ENCODE measurements around the gene PKP2. TPM values are rescaled to one million over a fixed set of nuclear protein-coding genes. Genes with fewer than 3 reads are reported as not detected.

PKP2 gene
- total and polyA plus RNA-seq, 2 of the 4 experiments (the other 2 are of a cell fraction) = 0.10 to 0.18 TPM

- POLR2A ChIA-PET (ENCODE audit: unreplicated experiment) = no interaction called here
Measured at GRCh38 chr12:32783029-32783428, 113.5 kb downstream of the PKP2 start.

More at GRCh38 chr12:32783029-32783428, 113.5 kb downstream of the PKP2 start:
- no peak for DNase-seq
- no peak overlapping the region for H2BK20ac ChIP-seq (ENCODE audit: low read depth, low read length)
- no peaks in the 10 kb centered on the region for H4K20me1 ChIP-seq (ENCODE audit: insufficient read depth, low read length)
- H4K91ac ChIP-seq (ENCODE audit: insufficient read depth, low read depth, low read length) = no peak overlapping the region
- no peak overlapping the region for H3K56ac ChIP-seq (ENCODE audit: extremely low read depth, insufficient read depth, low read length)
- no peak overlapping the region for H3K18ac ChIP-seq (ENCODE audit: low read depth, low read length)
- H3K9me3 ChIP-seq (ENCODE audit: control insufficient read depth, insufficient read depth, low read length) = no peaks in the 10 kb centered on the region
- no CpG with 5 or more reads among the region's 3 CpGs for WGBS, 2 experiments (ENCODE audit: extremely low coverage in 2 of 2, insufficient read length in 1 of 2)
- dilution Hi-C loops (cut with HindIII; ENCODE audit: low sequenced_read_pairs, unreplicated experiment) (no loop called here), intact Hi-C loops (cut with micrococcal nuclease) (no loop called here), in situ Hi-C loops (cut with MboI; ENCODE audit: low sequenced_read_pairs) (no loop called here)
- no peaks in the 10 kb centered on the region for H3K27me3 ChIP-seq (ENCODE audit: control insufficient read depth, insufficient read depth, low read length)
- H4K5ac ChIP-seq (ENCODE audit: low read depth, low read length) = no peak overlapping the region
- BruUV-seq (replicated peaks) = no TSS peak
- H3K4me2 ChIP-seq (ENCODE audit: low read depth, low read length) = no peak overlapping the region
- no peak overlapping the region for H2AFZ ChIP-seq (replicated peaks; ENCODE audit: low read length, poor library complexity)
- H3K23ac ChIP-seq (ENCODE audit: low read depth, low read length) = no peak overlapping the region
- no peak overlapping the region for H3K27ac ChIP-seq (ENCODE audit: insufficient read depth, low read length)
- no peaks in the 10 kb centered on the region for H3K36me3 ChIP-seq (ENCODE audit: control insufficient read depth, insufficient read depth, low read length)
- no peak overlapping the region for H3K14ac ChIP-seq (replicated peaks; ENCODE audit: low read depth, low read length)
- H2BK15ac ChIP-seq (ENCODE audit: low read depth, low read length) = no peak overlapping the region
- TF ChIP-seq USF2 (IDR thresholded peaks at IDR 0.05; ENCODE audit: low read depth, low read length) = no peak
- no peak for TF ChIP-seq CEBPB (IDR thresholded peaks at IDR 0.05; ENCODE audit: low read depth, low read length)
- no peak for TF ChIP-seq RCOR1 (IDR thresholded peaks at IDR 0.05; ENCODE audit: insufficient replicate concordance, low read length)
- TF ChIP-seq POLR2A (IDR thresholded peaks at IDR 0.05; ENCODE audit: low read depth, low read length) = no peak
- no peak for TF ChIP-seq BHLHE40 (IDR thresholded peaks at IDR 0.05; ENCODE audit: low read depth, low read length)
- no peak for TF ChIP-seq ELK1 (IDR thresholded peaks at IDR 0.05; ENCODE audit: borderline replicate concordance, low read depth, low read length)
- no peak for TF ChIP-seq NFE2L2 (IDR thresholded peaks at IDR 0.05; ENCODE audit: low read depth, low read length)
- no peak for TF ChIP-seq RFX5 (IDR thresholded peaks at IDR 0.05; ENCODE audit: low read depth, low read length)
- no peak for TF ChIP-seq RAD21 (IDR thresholded peaks at IDR 0.05; ENCODE audit: low read length)
- no peak overlapping the region for H4K8ac ChIP-seq (ENCODE audit: low read depth in 2 of 2, low read length in 2 of 2)
- no peak overlapping the region for H2AK5ac ChIP-seq (ENCODE audit: low read depth, low read length)
- H2AK9ac ChIP-seq (replicated peaks; ENCODE audit: low read depth, low read length, poor library complexity) = no peak overlapping the region
- H2BK5ac ChIP-seq (ENCODE audit: low read depth, low read length, poor library complexity, severe bottlenecking) = no peak overlapping the region
- ATAC-seq (ENCODE audit: low read depth) = no peak
- H3K9me1 ChIP-seq (ENCODE audit: insufficient read depth, low read length) = no peaks in the 10 kb centered on the region
- no peak overlapping the region for H3K9ac ChIP-seq (ENCODE audit: low read depth, low read length)
- no peak overlapping the region for H3K4me3 ChIP-seq (ENCODE audit: insufficient read depth, low read depth, low read length)
- CTCF ChIA-PET = no interaction called here
- H3K79me1 ChIP-seq (ENCODE audit: low read depth in 1 of 2, low read length in 2 of 2) = no peaks in the 10 kb centered on the region
- no peaks in the 10 kb centered on the region for H3K4me1 ChIP-seq (ENCODE audit: control insufficient read depth, insufficient read depth, low read length)
- no peak overlapping the region for H3K4ac ChIP-seq (ENCODE audit: low read depth, low read length)
- H2BK120ac ChIP-seq (ENCODE audit: low read depth, low read length) = no peak overlapping the region
